ENCODE data around the gene NXPH3. TPM values are rescaled to one million over a fixed set of nuclear protein-coding genes. Genes with fewer than 3 reads are reported as not detected.

Gene NXPH3
- total RNA-seq, 1 experiment from 2014 or later = not detected

DNA sequence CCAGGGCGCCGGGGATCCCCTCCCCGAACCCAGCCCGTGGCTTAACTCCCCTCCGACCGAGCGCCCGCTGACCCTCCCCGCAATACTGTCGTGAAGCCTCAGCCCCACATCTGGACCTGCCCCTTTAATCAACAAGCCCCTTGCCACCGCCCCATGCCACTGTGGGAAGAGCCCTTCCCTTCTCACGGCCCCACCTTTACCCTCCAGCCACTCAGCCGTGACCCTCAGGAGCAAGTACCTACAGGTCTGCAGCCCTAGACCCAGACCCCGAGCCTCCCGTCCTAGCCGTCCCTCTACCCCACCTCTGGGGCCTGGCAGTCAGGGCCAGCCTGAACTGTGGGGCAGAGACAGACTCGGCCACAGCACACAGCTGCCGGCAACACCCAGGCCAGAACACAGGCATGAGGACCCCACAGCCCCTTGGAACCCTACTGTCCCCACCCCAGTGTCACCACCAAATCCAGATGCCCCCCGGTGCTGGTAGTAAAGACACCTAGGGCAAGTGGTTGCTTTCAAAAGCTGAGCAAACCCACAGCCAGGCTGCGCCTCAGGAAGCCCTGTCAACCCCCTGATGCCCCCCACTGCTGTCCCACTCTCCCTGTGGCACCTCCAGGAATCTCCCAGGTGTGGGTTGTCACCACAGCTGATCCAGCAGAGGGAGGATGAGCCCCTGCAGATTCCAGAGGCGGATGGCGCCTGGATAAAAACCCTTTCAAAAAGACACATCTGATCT is 1.4 kb downstream of the NXPH3 start:
- H3K36me3 ChIP-seq (ENCODE audit: insufficient read depth, low read length) = no peaks in the 10 kb centered on the region
- H3K4me1 ChIP-seq (ENCODE audit: low read length) = no peaks in the 10 kb centered on the region
- H3K79me2 ChIP-seq (ENCODE audit: low read length) = no peaks in the 10 kb centered on the region
- H3K9ac ChIP-seq (ENCODE audit: low read length) = no peak overlapping the region
- no peaks in the 10 kb centered on the region for H3K9me2 ChIP-seq (replicated peaks; ENCODE audit: insufficient read depth, low read length)
- H3K9me3 ChIP-seq (ENCODE audit: low read length) = no peaks in the 10 kb centered on the region
- H3K27ac ChIP-seq (ENCODE audit: low read length) = no peak overlapping the region
- H3K4me2 ChIP-seq (ENCODE audit: low read depth, low read length, poor library complexity, severe bottlenecking) = no peak overlapping the region
- H2AFZ ChIP-seq (ENCODE audit: low read length) = no peak overlapping the region
- H4K20me1 ChIP-seq (ENCODE audit: insufficient read depth, low read depth, low read length) = no peaks in the 10 kb centered on the region
- no peaks in the 10 kb centered on the region for H3K27me3 ChIP-seq (ENCODE audit: low read length)
- no peak for DNase-seq
- no peak overlapping the region for H3K4me3 ChIP-seq (ENCODE audit: low read length)

GRCh38 chr17:49577650-49577934 is 1.9 kb downstream of the NXPH3 start:
- Histone ChIP-seq H2AFZ (ENCODE audit: low read length) (no peak overlapping the region), H3K27ac (ENCODE audit: low read length) (no peak overlapping the region), H3K36me3 (ENCODE audit: insufficient read depth, low read length) (no peaks in the 10 kb centered on the region), H3K9ac (ENCODE audit: low read length) (no peak overlapping the region), H3K27me3 (ENCODE audit: low read length) (no peaks in the 10 kb centered on the region), H4K20me1 (ENCODE audit: insufficient read depth, low read depth, low read length) (no peaks in the 10 kb centered on the region), H3K79me2 (ENCODE audit: low read length) (no peaks in the 10 kb centered on the region), H3K4me2 (ENCODE audit: low read depth, low read length, poor library complexity, severe bottlenecking) (no peak overlapping the region), H3K4me3 (ENCODE audit: low read length) (no peak overlapping the region), H3K9me2 (replicated peaks; ENCODE audit: insufficient read depth, low read length) (no peaks in the 10 kb centered on the region), H3K4me1 (ENCODE audit: low read length) (no peaks in the 10 kb centered on the region), H3K9me3 (ENCODE audit: low read length) (no peaks in the 10 kb centered on the region)
- no peak for DNase-seq

- Histone ChIP-seq H2AFZ (ENCODE audit: low read length) (no peak overlapping the region), H3K9me3 (ENCODE audit: low read length) (no peaks in the 10 kb centered on the region), H3K4me1 (ENCODE audit: low read length) (no peaks in the 10 kb centered on the region), H3K27ac (ENCODE audit: low read length) (no peak overlapping the region), H4K20me1 (ENCODE audit: insufficient read depth, low read depth, low read length) (no peaks in the 10 kb centered on the region), H3K9ac (ENCODE audit: low read length) (no peak overlapping the region), H3K4me3 (ENCODE audit: low read length) (no peak overlapping the region), H3K4me2 (ENCODE audit: low read depth, low read length, poor library complexity, severe bottlenecking) (no peak overlapping the region), H3K36me3 (ENCODE audit: insufficient read depth, low read length) (no peaks in the 10 kb centered on the region), H3K9me2 (replicated peaks; ENCODE audit: insufficient read depth, low read length) (no peaks in the 10 kb centered on the region), H3K27me3 (ENCODE audit: low read length) (no peaks in the 10 kb centered on the region), H3K79me2 (ENCODE audit: low read length) (no peaks in the 10 kb centered on the region)
- DNase-seq = no peak
Measured at GRCh38 chr17:49577963-49578362, 2.3 kb downstream of the NXPH3 start.

GRCh38 chr17:49578414-49578813 is 2.7 kb downstream of the NXPH3 start:
- no peaks in the 10 kb centered on the region for H4K20me1 ChIP-seq (ENCODE audit: insufficient read depth, low read depth, low read length)
- DNase-seq = no peak
- H2AFZ ChIP-seq (ENCODE audit: low read length) = no peak overlapping the region
- H3K9me3 ChIP-seq (ENCODE audit: low read length) = no peaks in the 10 kb centered on the region
- no peaks in the 10 kb centered on the region for H3K27me3 ChIP-seq (ENCODE audit: low read length)
- H3K4me3 ChIP-seq (ENCODE audit: low read length) = no peak overlapping the region
- no peaks in the 10 kb centered on the region for H3K9me2 ChIP-seq (replicated peaks; ENCODE audit: insufficient read depth, low read length)
- H3K79me2 ChIP-seq (ENCODE audit: low read length) = no peaks in the 10 kb centered on the region
- H3K4me1 ChIP-seq (ENCODE audit: low read length) = no peaks in the 10 kb centered on the region
- no peaks in the 10 kb centered on the region for H3K36me3 ChIP-seq (ENCODE audit: insufficient read depth, low read length)
- no peak overlapping the region for H3K27ac ChIP-seq (ENCODE audit: low read length)
- no peak overlapping the region for H3K4me2 ChIP-seq (ENCODE audit: low read depth, low read length, poor library complexity, severe bottlenecking)
- no peak overlapping the region for H3K9ac ChIP-seq (ENCODE audit: low read length)

- Histone ChIP-seq H3K79me2 (ENCODE audit: low read length) (no peaks in the 10 kb centered on the region), H3K4me3 (ENCODE audit: low read length) (no peak overlapping the region)
- DNase-seq = no peak
Measured at GRCh38 chr17:49578952-49579500, 3.4 kb downstream of the NXPH3 start.

DNA sequence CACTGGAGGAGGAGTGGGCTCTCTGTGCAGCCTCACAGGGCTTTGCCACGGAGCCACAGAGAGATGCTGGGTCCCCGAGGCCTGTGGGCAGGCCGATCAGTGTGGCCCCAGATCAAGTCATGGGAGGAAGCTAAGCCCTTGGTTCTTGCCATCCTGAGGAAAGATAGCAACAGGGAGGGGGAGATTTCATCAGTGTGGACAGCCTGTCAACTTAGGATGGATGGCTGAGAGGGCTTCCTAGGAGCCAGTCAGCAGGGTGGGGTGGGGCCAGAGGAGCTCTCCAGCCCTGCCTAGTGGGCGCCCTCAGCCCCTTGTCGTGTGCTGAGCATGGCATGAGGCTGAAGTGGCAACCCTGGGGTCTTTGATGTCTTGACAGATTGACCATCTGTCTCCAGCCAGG is 3.9 kb downstream of the NXPH3 start:
- H3K4me1 ChIP-seq (ENCODE audit: low read length) = no peaks in the 10 kb centered on the region
- no peak overlapping the region for H3K9ac ChIP-seq (ENCODE audit: low read length)
- no peak overlapping the region for H3K27ac ChIP-seq (ENCODE audit: low read length)
- H2AFZ ChIP-seq (ENCODE audit: low read length) = no peak overlapping the region
- DNase-seq = no peak
- no peaks in the 10 kb centered on the region for H3K9me3 ChIP-seq (ENCODE audit: low read length)
- H4K20me1 ChIP-seq (ENCODE audit: insufficient read depth, low read depth, low read length) = no peaks in the 10 kb centered on the region
- H3K27me3 ChIP-seq (ENCODE audit: low read length) = no peaks in the 10 kb centered on the region
- no peaks in the 10 kb centered on the region for H3K36me3 ChIP-seq (ENCODE audit: insufficient read depth, low read length)
- no peak overlapping the region for H3K4me2 ChIP-seq (ENCODE audit: low read depth, low read length, poor library complexity, severe bottlenecking)
- no peak overlapping the region for H3K4me3 ChIP-seq (ENCODE audit: low read length)
- no peaks in the 10 kb centered on the region for H3K79me2 ChIP-seq (ENCODE audit: low read length)
- no peaks in the 10 kb centered on the region for H3K9me2 ChIP-seq (replicated peaks; ENCODE audit: insufficient read depth, low read length)

More at GRCh38 chr17:49578952-49579500, 3.4 kb downstream of the NXPH3 start:
- H3K4me1 ChIP-seq (ENCODE audit: low read length) = no peaks in the 10 kb centered on the region
- H3K27ac ChIP-seq (ENCODE audit: low read length) = no peak overlapping the region
- H3K9ac ChIP-seq (ENCODE audit: low read length) = no peak overlapping the region
- no peak overlapping the region for H3K4me2 ChIP-seq (ENCODE audit: low read depth, low read length, poor library complexity, severe bottlenecking)
- H2AFZ ChIP-seq (ENCODE audit: low read length) = no peak overlapping the region
- no peaks in the 10 kb centered on the region for H3K9me2 ChIP-seq (replicated peaks; ENCODE audit: insufficient read depth, low read length)
- H3K27me3 ChIP-seq (ENCODE audit: low read length) = no peaks in the 10 kb centered on the region
- no peaks in the 10 kb centered on the region for H3K9me3 ChIP-seq (ENCODE audit: low read length)
- H4K20me1 ChIP-seq (ENCODE audit: insufficient read depth, low read depth, low read length) = no peaks in the 10 kb centered on the region
- no peaks in the 10 kb centered on the region for H3K36me3 ChIP-seq (ENCODE audit: insufficient read depth, low read length)

- no peaks in the 10 kb centered on the region for H4K20me1 ChIP-seq (ENCODE audit: insufficient read depth, low read depth, low read length)
- no peak for DNase-seq
- no peak overlapping the region for H3K27ac ChIP-seq (ENCODE audit: low read length)
- no peak overlapping the region for H3K4me3 ChIP-seq (ENCODE audit: low read length)
- H3K79me2 ChIP-seq (ENCODE audit: low read length) = no peaks in the 10 kb centered on the region
- H3K9ac ChIP-seq (ENCODE audit: low read length) = no peak overlapping the region
- H3K36me3 ChIP-seq (ENCODE audit: insufficient read depth, low read length) = no peaks in the 10 kb centered on the region
- no peaks in the 10 kb centered on the region for H3K9me2 ChIP-seq (replicated peaks; ENCODE audit: insufficient read depth, low read length)
- no peaks in the 10 kb centered on the region for H3K9me3 ChIP-seq (ENCODE audit: low read length)
- no peak overlapping the region for H3K4me2 ChIP-seq (ENCODE audit: low read depth, low read length, poor library complexity, severe bottlenecking)
- H2AFZ ChIP-seq (ENCODE audit: low read length) = no peak overlapping the region
- H3K27me3 ChIP-seq (ENCODE audit: low read length) = no peaks in the 10 kb centered on the region
- no peaks in the 10 kb centered on the region for H3K4me1 ChIP-seq (ENCODE audit: low read length)
Measured at GRCh38 chr17:49580055-49580721, 4.5 kb downstream of the NXPH3 start.

GRCh38 chr17:49580981-49581647 is 5.4 kb downstream of the NXPH3 start:
- Histone ChIP-seq H3K27ac (ENCODE audit: low read length) (no peak overlapping the region), H3K4me2 (ENCODE audit: low read depth, low read length, poor library complexity, severe bottlenecking) (no peak overlapping the region), H3K79me2 (ENCODE audit: low read length) (no peaks in the 10 kb centered on the region), H3K9ac (ENCODE audit: low read length) (no peak overlapping the region), H3K9me3 (ENCODE audit: low read length) (no peaks in the 10 kb centered on the region), H3K9me2 (replicated peaks; ENCODE audit: insufficient read depth, low read length) (no peaks in the 10 kb centered on the region), H3K4me3 (ENCODE audit: low read length) (no peak overlapping the region), H2AFZ (ENCODE audit: low read length) (no peak overlapping the region), H4K20me1 (ENCODE audit: insufficient read depth, low read depth, low read length) (no peaks in the 10 kb centered on the region), H3K27me3 (ENCODE audit: low read length) (no peaks in the 10 kb centered on the region), H3K36me3 (ENCODE audit: insufficient read depth, low read length) (no peaks in the 10 kb centered on the region), H3K4me1 (ENCODE audit: low read length) (no peaks in the 10 kb centered on the region)
- DNase-seq = no peak

All from Karpas-422 (cell line).